GM12891 (cell line): ENCODE data around the gene SLAMF7.

Experiments used
- DNase-seq: peaks from one replicate; pipeline ENCODE4 v3.0.0; 2011; ENCODE audit warnings: low spot score; ENCODE audit not compliant: insufficient read length
- FAIRE-seq: peaks from 2 replicates; lab custom pipeline; 2011; peaks lifted over from hg19 to GRCh38; lab: Jason Lieb, UNC
- PAX5 ChIP-seq: IDR thresholded peaks from 2 replicates; pipeline ENCODE4 v1.6.1; 2011; ENCODE audit warnings: low read length, moderate library complexity, mild to moderate bottlenecking; ENCODE audit not compliant: insufficient read depth, severe bottlenecking
- POLR2A ChIP-seq: IDR thresholded peaks from 2 replicates; pipeline ENCODE4 v1.6.1; 2011; ENCODE audit warnings: low read depth, low read length, control low read depth
- POLR2AphosphoS5 ChIP-seq: IDR thresholded peaks from 2 replicates; pipeline ENCODE4 v1.6.1; 2011; ENCODE audit warnings: low read depth, low read length, control low read depth
- POU2F2 ChIP-seq: IDR thresholded peaks from 2 replicates; pipeline ENCODE4 v1.6.1; 2011; ENCODE audit warnings: low read depth, mild to moderate bottlenecking, control low read depth, low read length, moderate library complexity
- SPI1 ChIP-seq: IDR thresholded peaks from 2 replicates; pipeline ENCODE4 v1.6.1; 2011; ENCODE audit warnings: low read depth, low read length, control low read depth
- TAF1 ChIP-seq: IDR thresholded peaks from 2 replicates; pipeline ENCODE4 v1.6.1; 2011; ENCODE audit warnings: low read depth, low read length, control low read depth

SLAMF7 gene

GRCh38 chr1:160773093-160773492 is 34.0 kb downstream of the SLAMF7 start:
- no peak for TF ChIP-seq POLR2A
- TF ChIP-seq POLR2AphosphoS5, result no peak
- TF ChIP-seq SPI1, result no peak
- no peak for TF ChIP-seq PAX5
- TF ChIP-seq POU2F2, result no peak
- TF ChIP-seq TAF1, result no peak
- DNase-seq (no peak), FAIRE-seq (no peak)

DNA sequence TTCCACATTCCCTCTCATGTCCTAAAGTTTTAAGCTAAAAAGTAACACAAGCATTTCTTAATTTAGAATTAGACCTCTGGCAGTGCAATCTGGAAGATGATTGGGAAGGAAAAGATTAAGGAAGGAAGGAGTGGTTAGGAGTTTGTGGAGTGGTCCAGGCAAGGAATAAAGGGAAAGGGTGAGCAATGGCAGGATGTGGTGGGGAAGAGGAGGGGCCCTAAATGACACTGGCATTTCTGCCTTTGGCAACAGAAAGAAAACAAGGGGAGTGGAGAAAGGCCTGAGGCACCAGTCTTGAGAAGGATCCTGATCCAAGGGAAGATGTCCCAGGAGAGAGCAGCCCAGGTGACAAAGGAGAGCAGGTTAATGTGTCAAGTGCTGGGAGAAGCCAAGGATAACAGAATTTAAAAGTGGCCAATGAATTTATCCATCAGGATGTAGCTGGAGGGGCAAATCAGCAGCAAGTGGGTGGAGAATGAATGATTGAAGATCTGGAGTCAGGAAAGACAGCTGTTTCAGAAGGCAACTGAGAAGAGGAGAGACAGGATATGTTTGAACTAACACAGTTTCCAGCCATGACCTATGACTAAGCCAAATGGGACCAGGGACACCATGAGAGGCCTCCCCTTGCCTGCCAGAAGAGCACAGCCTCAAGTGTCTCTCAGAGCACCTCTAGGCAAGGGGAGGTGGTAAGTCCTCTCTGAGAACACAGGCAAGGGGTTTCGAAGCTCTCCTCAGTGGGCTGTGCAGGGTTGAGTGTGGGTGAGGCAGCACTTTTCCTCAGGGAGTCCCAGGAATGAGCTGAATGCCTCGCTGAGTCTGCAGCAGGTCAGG is 36.1 kb downstream of the SLAMF7 start:
- no peak for TF ChIP-seq PAX5
- TF ChIP-seq SPI1, result no peak
- no peak for TF ChIP-seq POLR2AphosphoS5
- no peak for TF ChIP-seq POU2F2
- no peak for TF ChIP-seq POLR2A
- TF ChIP-seq TAF1, result no peak
- FAIRE-seq, result peak; percentile 89
- DNase-seq, result no peak

DNA sequence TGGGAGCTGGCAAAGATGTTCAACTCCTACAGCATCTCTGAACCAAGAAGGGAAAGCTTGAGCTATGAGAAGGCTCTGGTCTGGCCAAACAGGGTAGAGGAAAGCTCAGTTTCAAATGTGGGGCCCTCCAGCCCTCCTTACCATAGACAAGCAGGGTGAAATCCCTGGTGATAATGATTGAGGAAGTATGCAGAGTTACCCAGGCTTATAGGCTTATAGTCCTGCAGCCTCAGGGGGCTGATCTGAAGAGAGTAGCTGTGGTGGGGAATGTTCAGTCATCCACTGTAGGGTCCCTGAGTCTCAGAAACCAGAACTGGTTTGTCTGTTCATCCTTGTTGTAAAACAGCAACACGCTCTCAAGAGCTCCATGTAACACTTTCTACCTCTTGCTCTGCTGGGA is 37.1 kb downstream of the SLAMF7 start:
- FAIRE-seq (no peak), DNase-seq (no peak)
- no peak for TF ChIP-seq POLR2A
- TF ChIP-seq TAF1, result no peak

DNA sequence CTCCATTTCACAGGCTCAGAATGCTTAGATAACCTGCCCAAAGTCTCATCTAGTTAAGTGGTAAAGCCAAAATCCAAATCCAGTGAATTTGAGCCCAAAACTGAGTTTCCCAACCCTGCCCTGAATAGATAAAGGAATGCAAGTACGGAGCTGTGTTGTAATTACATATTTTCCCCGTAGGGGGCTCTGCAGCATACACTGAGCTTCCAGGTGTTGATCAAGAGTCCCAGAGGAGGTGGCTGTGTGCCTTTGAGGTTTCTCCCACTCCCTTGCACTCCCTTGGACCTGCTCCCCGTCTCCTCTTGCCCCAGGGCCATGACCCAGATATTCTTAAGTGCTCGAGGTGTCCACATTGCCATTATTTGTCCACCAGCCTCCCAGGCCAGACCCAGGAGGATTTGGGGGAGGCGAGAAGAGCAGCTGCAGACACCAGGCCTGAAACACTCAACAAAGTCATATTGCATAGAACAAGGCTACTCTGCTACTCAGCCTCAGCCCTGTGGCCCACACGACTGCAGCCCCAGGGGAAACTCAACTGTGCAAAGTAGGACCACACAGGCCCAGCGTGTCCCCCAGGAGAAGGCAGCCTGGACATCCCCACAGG is 38.5 kb downstream of the SLAMF7 start:
- FAIRE-seq (peak; percentile 88), DNase-seq (no peak)
- TF ChIP-seq POLR2A (no peak), PAX5 (no peak), POLR2AphosphoS5 (no peak), TAF1 (no peak), POU2F2 (no peak), SPI1 (no peak)

DNA sequence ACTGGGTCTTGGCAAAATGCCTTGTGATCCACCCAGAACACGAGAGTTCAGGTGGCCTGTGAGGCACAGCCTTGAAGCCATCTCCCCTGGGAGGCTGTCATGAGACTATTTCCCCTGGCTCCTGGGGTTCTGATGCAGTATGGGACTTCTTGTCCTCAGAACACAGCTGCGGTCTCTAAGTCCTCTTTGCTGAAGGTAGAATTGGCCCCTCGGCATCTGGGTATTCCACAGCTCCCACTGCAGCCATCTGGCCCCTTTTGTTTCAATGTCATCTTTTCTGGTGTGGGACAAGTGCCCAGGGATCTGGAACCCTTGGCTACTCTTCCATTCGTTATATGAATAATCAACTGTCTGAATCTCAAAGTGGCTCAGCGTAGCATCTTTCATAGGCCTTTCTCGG is 39.9 kb downstream of the SLAMF7 start:
- DNase-seq (no peak), FAIRE-seq (no peak)
- TF ChIP-seq POLR2A (no peak), SPI1 (no peak), POU2F2 (no peak), POLR2AphosphoS5 (no peak), PAX5 (no peak), TAF1 (no peak)

DNA sequence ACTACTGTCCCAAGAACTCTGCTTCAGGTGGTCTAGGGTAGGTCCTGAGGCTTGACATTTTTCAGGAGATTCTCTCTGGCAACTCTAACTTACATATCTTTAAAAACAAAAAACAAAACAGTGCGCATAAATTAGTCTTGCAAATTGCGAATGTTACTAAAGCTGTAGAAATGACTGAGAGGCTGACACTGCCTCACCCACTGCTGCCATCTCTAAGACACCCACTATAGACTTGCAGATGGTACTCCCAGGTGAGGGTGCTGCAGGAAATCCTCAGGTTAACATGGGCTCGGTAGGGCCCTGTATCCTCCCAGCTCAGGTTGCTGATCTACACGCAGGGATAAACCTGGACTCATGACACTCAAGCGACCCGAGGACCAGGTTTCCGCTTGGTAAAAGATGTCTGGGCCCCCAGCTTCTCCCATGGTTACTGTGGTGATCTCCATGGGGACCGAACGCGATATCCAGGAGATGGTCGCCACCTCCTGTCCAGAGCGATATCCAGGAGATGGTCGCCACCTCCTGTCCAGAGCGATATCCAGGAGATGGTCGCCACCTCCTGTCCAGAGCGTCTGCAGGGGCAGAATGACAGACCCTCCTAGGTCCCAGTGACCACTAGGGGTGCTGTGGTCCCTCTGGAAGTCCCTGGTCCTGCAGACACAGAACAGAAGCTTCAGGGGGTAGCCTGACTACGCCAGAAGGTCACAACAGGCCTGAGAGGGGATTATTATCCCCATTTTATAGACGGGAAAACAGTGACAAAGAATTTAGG is 40.8 kb downstream of the SLAMF7 start:
- no peak for DNase-seq
- no peak for TF ChIP-seq POLR2AphosphoS5
- no peak for TF ChIP-seq TAF1
- TF ChIP-seq SPI1, result no peak
- TF ChIP-seq PAX5, result no peak
- no peak for TF ChIP-seq POU2F2
- no peak for TF ChIP-seq POLR2A
- peak; percentile 75 for FAIRE-seq

DNA sequence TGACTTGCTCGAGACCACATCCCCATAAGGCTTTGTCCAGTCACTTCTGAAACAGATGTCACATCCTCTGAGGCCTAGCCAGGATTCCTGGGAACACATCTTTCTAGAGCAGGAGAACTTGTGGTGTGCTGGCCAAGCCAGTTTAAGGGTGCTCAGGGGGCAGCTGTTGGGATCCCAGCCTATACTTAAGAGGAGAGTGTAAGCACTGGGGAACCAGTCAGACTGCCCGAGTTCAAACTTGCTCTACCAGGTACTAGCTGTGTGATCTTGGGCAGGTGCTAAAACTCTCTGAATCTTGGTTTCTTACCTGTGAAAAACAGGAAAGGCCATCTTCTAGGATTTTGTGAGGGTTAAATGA is 41.3 kb downstream of the SLAMF7 start:
- FAIRE-seq (no peak), DNase-seq (no peak)
- TF ChIP-seq TAF1 (no peak), POU2F2 (no peak), POLR2AphosphoS5 (no peak), POLR2A (no peak), PAX5 (no peak), SPI1 (no peak)

GRCh38 chr1:160781186-160781766 is 42.2 kb downstream of the SLAMF7 start:
- no peak for DNase-seq
- no peak for TF ChIP-seq TAF1
- no peak for TF ChIP-seq PAX5
- no peak for TF ChIP-seq POLR2A
- no peak for TF ChIP-seq SPI1
- TF ChIP-seq POU2F2, result no peak
- no peak for TF ChIP-seq POLR2AphosphoS5
- FAIRE-seq, result peak; percentile 40
